K562 (cell line): ENCODE measurements around the gene AFDN. TPM values are rescaled to one million over a fixed set of nuclear protein-coding genes. Genes with fewer than 3 reads are reported as not detected.
A peak's percentile ranks its signal among the peaks of the same experiment; 100 is the strongest.

Source experiments
- ATF1 ChIP-seq, 2 experiments: fragments of 450-650 bp in 1 of 2; IDR thresholded peaks; 2 replicates each; pipeline ENCODE4 v1.6.1; 2016; ENCODE audit warnings: missing compliant biosample characterization in 1 of 2, missing genetic modification characterization in 1 of 2
- CEBPG ChIP-seq, 3 experiments: fragments of 200-800 bp in 1 of 3; sonication (Bioruptor generic) in 1 of 3; sonication (generic) in 1 of 3; formaldehyde crosslinking in 1 of 3; IDR thresholded peaks in 2 of 3; conservative IDR thresholded peaks in 1 of 3; 2 replicates each; pipeline versions ENCODE4 v1.6.1 to v1.8.0; 2016 to 2022; ENCODE audit warnings: missing compliant biosample characterization in 2 of 3, missing genetic modification characterization in 2 of 3, mild to moderate bottlenecking in 1 of 3, missing genetic modification reagents in 1 of 3
- FOXJ3 ChIP-seq: sonication (generic); formaldehyde crosslinking; IDR thresholded peaks from 2 replicates; pipeline ENCODE4 v1.4.0; 2020; ENCODE audit warnings: mild to moderate bottlenecking, missing genetic modification reagents
- GATA2 ChIP-seq: sonication (generic); formaldehyde crosslinking; IDR thresholded peaks from 2 replicates; pipeline ENCODE4 v1.4.0; 2020; ENCODE audit warnings: mild to moderate bottlenecking, missing genetic modification reagents
- GTF3C2 ChIP-seq: IDR thresholded peaks from 3 replicates; pipeline ENCODE4 v1.6.1; 2011; ENCODE audit warnings: borderline replicate concordance, mild to moderate bottlenecking, moderate library complexity; ENCODE audit not compliant: insufficient read length; ENCODE audit errors: extremely low read depth
- MED1 ChIP-seq: sonication (generic); formaldehyde crosslinking; IDR thresholded peaks from 2 replicates; pipeline ENCODE4 v1.8.1; 2023; ENCODE audit warnings: missing genetic modification reagents, borderline replicate concordance
- MLLT1 ChIP-seq, 2 experiments: fragments of 450-650 bp; IDR thresholded peaks; 2 replicates each; pipeline ENCODE4 v1.6.1; 2016
- MXI1 ChIP-seq: IDR thresholded peaks from 2 replicates; pipeline ENCODE4 v1.6.1; 2011; ENCODE audit warnings: low read depth, mild to moderate bottlenecking, improper control_type of control experiment, low read length
- RBM34 ChIP-seq: fragments of 200-400 bp; formaldehyde crosslinking; IDR thresholded peaks from 2 replicates; pipeline ENCODE4 v1.6.1; 2018; ENCODE audit warnings: low read length, borderline replicate concordance; ENCODE audit not compliant: insufficient read depth
- TCF3 ChIP-seq: sonication (generic); formaldehyde crosslinking; IDR thresholded peaks from 2 replicates; pipeline ENCODE4 v1.4.0; 2020; ENCODE audit warnings: mild to moderate bottlenecking, missing genetic modification reagents
- ZNF212 ChIP-seq: fragments of 450-650 bp; formaldehyde crosslinking; IDR thresholded peaks from 2 replicates; pipeline ENCODE4 v1.4.0; 2020; ENCODE audit warnings: mild to moderate bottlenecking
- ZNF644 ChIP-seq: fragments of 200-800 bp; sonication (Bioruptor generic); IDR thresholded peaks from 2 replicates; pipeline ENCODE4 v1.6.1; 2016; ENCODE audit warnings: low read depth, missing genetic modification characterization, missing compliant biosample characterization
- polyA plus RNA-seq, 8 experiments: library from polyadenylated mRNA; depleted of rRNA in 4 of 8; stranded (reverse) in 5 of 8; unstranded in 3 of 8; fragments of >200 nt; fragmentation: Nextera tagmentation in 2 of 8; fragmentation: Illumina TruSeq in 1 of 8; extraction: Ambion mirVana in 2 of 8; extraction: Trizol in 1 of 8; gene quantifications; 2 replicates each; pipeline versions ENCODE4 v1.2.1 to v1.2.3, GENCODE V29; 2011 to 2014; ENCODE audit warnings: inconsistent platforms in 1 of 8, missing spikeins in 1 of 8
- total RNA-seq, 7 experiments: library from RNA; depleted of rRNA in 6 of 7; stranded (reverse); fragments of >200 nt in 6 of 7; fragmentation: Illumina TruSeq in 2 of 7; extraction: Trizol in 2 of 7; gene quantifications; 2 replicates each; pipeline versions ENCODE4 v1.2.1 to v1.2.3, GENCODE V29; 2011 to 2021; ENCODE audit warnings: low replicate concordance in 1 of 7
- TF ChIP-seq, protein P1 (sequence below): sonication (generic); formaldehyde crosslinking; IDR thresholded peaks from 2 replicates; pipeline ENCODE4 v1.8.1; 2023; ENCODE audit warnings: mild to moderate bottlenecking, missing genetic modification reagents
- TF ChIP-seq, protein P2 (sequence below): fragments of 450-650 bp; formaldehyde crosslinking; IDR thresholded peaks from 2 replicates; pipeline ENCODE4 v1.4.0; 2020; ENCODE audit warnings: mild to moderate bottlenecking, moderate library complexity
- TF ChIP-seq, protein P3 (sequence below): IDR thresholded peaks from 2 replicates; pipeline ENCODE4 v1.6.1; 2011; ENCODE audit warnings: borderline replicate concordance, low read depth, mild to moderate bottlenecking, moderate library complexity, low read length; ENCODE audit not compliant: insufficient read depth, poor library complexity, severe bottlenecking

Gene AFDN
- total and polyA plus RNA-seq, 9 of the 15 experiments (the other 6 are each of a cell fraction or from before 2014, with no cell fraction given) = 7.2 to 129 (median 105) TPM

GRCh38 chr6:167840526-167841179 lies 13.9 kb downstream of the AFDN start (continued):
- TF ChIP-seq, protein P1, sequence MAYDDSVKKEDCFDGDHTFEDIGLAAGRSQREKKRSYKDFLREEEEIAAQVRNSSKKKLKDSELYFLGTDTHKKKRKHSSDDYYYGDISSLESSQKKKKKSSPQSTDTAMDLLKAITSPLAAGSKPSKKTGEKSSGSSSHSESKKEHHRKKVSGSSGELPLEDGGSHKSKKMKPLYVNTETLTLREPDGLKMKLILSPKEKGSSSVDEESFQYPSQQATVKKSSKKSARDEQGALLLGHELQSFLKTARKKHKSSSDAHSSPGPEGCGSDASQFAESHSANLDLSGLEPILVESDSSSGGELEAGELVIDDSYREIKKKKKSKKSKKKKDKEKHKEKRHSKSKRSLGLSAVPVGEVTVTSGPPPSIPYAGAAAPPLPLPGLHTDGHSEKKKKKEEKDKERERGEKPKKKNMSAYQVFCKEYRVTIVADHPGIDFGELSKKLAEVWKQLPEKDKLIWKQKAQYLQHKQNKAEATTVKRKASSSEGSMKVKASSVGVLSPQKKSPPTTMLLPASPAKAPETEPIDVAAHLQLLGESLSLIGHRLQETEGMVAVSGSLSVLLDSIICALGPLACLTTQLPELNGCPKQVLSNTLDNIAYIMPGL (CRISPR knock-in tag) = no peak
- TF ChIP-seq MXI1 (no peak), FOXJ3 (CRISPR knock-in tag) (no peak), ZNF212 (CRISPR knock-in tag) (no peak), RBM34 (no peak), ATF1 (CRISPR knock-in tag; IDR thresholded peaks at IDR 0.05) (no peak), ATF1 (tag; IDR thresholded peaks at IDR 0.05) (no peak), CEBPG (CRISPR knock-in tag; IDR thresholded peaks at IDR 0.05) (no peak), CEBPG (tag; conservative IDR thresholded peaks at IDR 0.05 in 1 of 2, IDR thresholded peaks at IDR 0.05 in 1 of 2) (no peak), GTF3C2 (no peak), GATA2 (CRISPR knock-in tag) (0 out of 2 replicates have a peak, but pooled peaks have one; percentile 10), MED1 (CRISPR knock-in tag) (no peak), TCF3 (CRISPR knock-in tag) (peak; percentile 69), ZNF644 (tag) (no peak), MLLT1 (IDR thresholded peaks at IDR 0.05) (no peak)
- TF ChIP-seq, protein P2, sequence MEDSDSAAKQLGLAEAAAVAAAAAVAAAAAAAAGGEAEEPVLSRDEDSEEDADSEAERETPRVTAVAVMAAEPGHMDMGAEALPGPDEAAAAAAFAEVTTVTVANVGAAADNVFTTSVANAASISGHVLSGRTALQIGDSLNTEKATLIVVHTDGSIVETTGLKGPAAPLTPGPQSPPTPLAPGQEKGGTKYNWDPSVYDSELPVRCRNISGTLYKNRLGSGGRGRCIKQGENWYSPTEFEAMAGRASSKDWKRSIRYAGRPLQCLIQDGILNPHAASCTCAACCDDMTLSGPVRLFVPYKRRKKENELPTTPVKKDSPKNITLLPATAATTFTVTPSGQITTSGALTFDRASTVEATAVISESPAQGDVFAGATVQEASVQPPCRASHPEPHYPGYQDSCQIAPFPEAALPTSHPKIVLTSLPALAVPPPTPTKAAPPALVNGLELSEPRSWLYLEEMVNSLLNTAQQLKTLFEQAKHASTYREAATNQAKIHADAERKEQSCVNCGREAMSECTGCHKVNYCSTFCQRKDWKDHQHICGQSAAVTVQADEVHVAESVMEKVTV (CRISPR knock-in tag) = no peak
- TF ChIP-seq, protein P3, sequence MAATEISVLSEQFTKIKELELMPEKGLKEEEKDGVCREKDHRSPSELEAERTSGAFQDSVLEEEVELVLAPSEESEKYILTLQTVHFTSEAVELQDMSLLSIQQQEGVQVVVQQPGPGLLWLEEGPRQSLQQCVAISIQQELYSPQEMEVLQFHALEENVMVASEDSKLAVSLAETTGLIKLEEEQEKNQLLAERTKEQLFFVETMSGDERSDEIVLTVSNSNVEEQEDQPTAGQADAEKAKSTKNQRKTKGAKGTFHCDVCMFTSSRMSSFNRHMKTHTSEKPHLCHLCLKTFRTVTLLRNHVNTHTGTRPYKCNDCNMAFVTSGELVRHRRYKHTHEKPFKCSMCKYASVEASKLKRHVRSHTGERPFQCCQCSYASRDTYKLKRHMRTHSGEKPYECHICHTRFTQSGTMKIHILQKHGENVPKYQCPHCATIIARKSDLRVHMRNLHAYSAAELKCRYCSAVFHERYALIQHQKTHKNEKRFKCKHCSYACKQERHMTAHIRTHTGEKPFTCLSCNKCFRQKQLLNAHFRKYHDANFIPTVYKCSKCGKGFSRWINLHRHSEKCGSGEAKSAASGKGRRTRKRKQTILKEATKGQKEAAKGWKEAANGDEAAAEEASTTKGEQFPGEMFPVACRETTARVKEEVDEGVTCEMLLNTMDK = no peak
